Muscle of leg (tissue), 11 donors: ENCODE measurements around the gene LY6G6D. TPM values are rescaled to one million over a fixed set of nuclear protein-coding genes. Genes with fewer than 3 reads are reported as not detected.
A peak's percentile ranks its signal among the peaks of the same experiment; 100 is the strongest.

Experiments
- DNase-seq: peaks from one replicate; pipeline ENCODE4 v3.0.0; 2013
- H3K27ac ChIP-seq: one replicate; pipeline ENCODE4 v1.5.1; 2013; ENCODE audit warnings: mild to moderate bottlenecking, low read length, control low read depth
- H3K27me3 ChIP-seq: one replicate; pipeline ENCODE4 v1.6.1; 2013; ENCODE audit warnings: low read length; ENCODE audit not compliant: control insufficient read depth, insufficient read depth
- H3K36me3 ChIP-seq: one replicate; pipeline ENCODE4 v1.6.1; 2013; ENCODE audit warnings: low read length; ENCODE audit not compliant: control insufficient read depth, insufficient read depth
- H3K4me1 ChIP-seq: one replicate; pipeline ENCODE4 v1.6.1; 2013; ENCODE audit warnings: low read length; ENCODE audit not compliant: control insufficient read depth, insufficient read depth
- H3K4me3 ChIP-seq: one replicate; pipeline ENCODE4 v1.5.1; 2013; ENCODE audit warnings: low read length, control low read depth
- H3K9me3 ChIP-seq: replicated peaks from 2 replicates; pipeline ENCODE4 v1.6.1; 2013; ENCODE audit warnings: low read depth, low read length; ENCODE audit not compliant: control insufficient read depth
- WGBS: methylation state at CpG from one replicate; pipeline ENCODE4 v1.1.5; 2013; ENCODE audit warnings: missing lambda C conversion rate; ENCODE audit not compliant: insufficient coverage; 5-methylcytosine and 5-hydroxymethylcytosine counted together
- polyA plus RNA-seq, 8 donors: library from polyadenylated mRNA; unstranded; fragments of 120-200 nt; gene quantifications; one replicate each; pipeline versions ENCODE4 v1.2.1 to v1.2.3, GENCODE V29; 2013; ENCODE audit warnings: inconsistent platforms in 1 of 8, low replicate concordance in 1 of 8; ENCODE audit not compliant: insufficient read length in 8 of 8, insufficient read depth in 1 of 8
- total RNA-seq: library from RNA; stranded (reverse); fragments of 120-200 nt; gene quantifications from one replicate; pipeline ENCODE4 v1.2.4, GENCODE V29; 2013

The LY6G6D gene
- total and polyA plus RNA-seq, 9 donors: 0.31 to 1.7 (median 0.70) TPM; not detected in 3

- Histone ChIP-seq H3K4me1 (peaks cover 29% of the 10 kb centered on the region), H3K36me3 (peaks cover 70% of the 10 kb centered on the region), H3K27ac (peak overlapping the region; percentile 100), H3K9me3 (no peaks in the 10 kb centered on the region), H3K27me3 (no peaks in the 10 kb centered on the region), H3K4me3 (peak overlapping the region; percentile 99)
- peak; percentile 36 for DNase-seq
- WGBS: 64% methylated on average over 21 of the region's 41 CpGs
Observed at GRCh38 chr6:31727717-31728671, 12.8 kb downstream of the LY6G6D start.

- Histone ChIP-seq H3K4me1 (peaks cover 29% of the 10 kb centered on the region), H3K36me3 (peaks cover 78% of the 10 kb centered on the region), H3K4me3 (peak within 1 kb of the TSS; percentile 99), H3K9me3 (no peaks in the 10 kb centered on the region), H3K27me3 (no peaks in the 10 kb centered on the region), H3K27ac (peak within 1 kb of the TSS; percentile 100)
- DNase-seq: peak; percentile 40
- WGBS: 13% methylated on average over 25 of the region's 36 CpGs
Observed at GRCh38 chr6:31728767-31729514, 13.8 kb downstream of the LY6G6D start, which contains the start of gene DDAH2. DDAH2 (minus strand) TSS chr6:31729299; CDS start chr6:31729161, 138 bp downstream.

- H3K36me3 ChIP-seq: peaks cover 77% of the 10 kb centered on the region
- H3K4me1 ChIP-seq: peaks cover 35% of the 10 kb centered on the region
Observed at GRCh38 chr6:31729515-31729978, 14.4 kb downstream of the LY6G6D start.

GRCh38 chr6:31729979-31730630, 15.0 kb downstream of the LY6G6D start:
- H3K4me3 ChIP-seq: peak overlapping the region; percentile 99
- WGBS: under 1% methylated on average over 30 of the region's 46 CpGs
- peak overlapping the region; percentile 100 for H3K27ac ChIP-seq
- H3K4me1 ChIP-seq: peaks cover 40% of the 10 kb centered on the region
- no peaks in the 10 kb centered on the region for H3K27me3 ChIP-seq
- no peaks in the 10 kb centered on the region for H3K9me3 ChIP-seq
- H3K36me3 ChIP-seq: peaks cover 76% of the 10 kb centered on the region
- DNase-seq: peak; percentile 97

More at GRCh38 chr6:31729515-31729978, 14.4 kb downstream of the LY6G6D start:
- 0% methylated on average over 20 of the region's 29 CpGs for WGBS
- DNase-seq: peak; percentile 98
- Histone ChIP-seq H3K4me3 (peak overlapping the region; percentile 99), H3K9me3 (no peaks in the 10 kb centered on the region), H3K27me3 (no peaks in the 10 kb centered on the region), H3K27ac (peak overlapping the region; percentile 100)

GRCh38 chr6:31730631-31731086, 15.5 kb downstream of the LY6G6D start:
- H3K9me3 ChIP-seq: no peaks in the 10 kb centered on the region
- H3K4me1 ChIP-seq: peaks cover 42% of the 10 kb centered on the region
- H3K4me3 ChIP-seq: no peak overlapping the region
- 68% methylated on average over 2 of the region's 11 CpGs for WGBS
- H3K27me3 ChIP-seq: no peaks in the 10 kb centered on the region
- no peak for DNase-seq
- H3K27ac ChIP-seq: peak overlapping the region; percentile 100
- peaks cover 71% of the 10 kb centered on the region for H3K36me3 ChIP-seq

- Histone ChIP-seq H3K4me3 (no peak overlapping the region), H3K27ac (no peak overlapping the region), H3K9me3 (no peaks in the 10 kb centered on the region), H3K36me3 (peaks cover 58% of the 10 kb centered on the region), H3K27me3 (no peaks in the 10 kb centered on the region), H3K4me1 (peaks cover 49% of the 10 kb centered on the region)
- no peak for DNase-seq
- no CpG with 5 or more reads among the region's 3 CpGs for WGBS
Observed at GRCh38 chr6:31732029-31732428, 16.9 kb downstream of the LY6G6D start.

GRCh38 chr6:31733734-31734133, 18.6 kb downstream of the LY6G6D start:
- Histone ChIP-seq H3K27ac (peak overlapping the region; percentile 97), H3K4me1 (peaks cover 46% of the 10 kb centered on the region), H3K4me3 (no peak overlapping the region), H3K36me3 (peaks cover 42% of the 10 kb centered on the region), H3K9me3 (no peaks in the 10 kb centered on the region), H3K27me3 (no peaks in the 10 kb centered on the region)
- DNase-seq: no peak
- WGBS: 86% methylated on average over 4 of the region's 4 CpGs

- no CpG with 5 or more reads among the region's 2 CpGs for WGBS
Observed at GRCh38 chr6:31734247-31734820, 19.2 kb downstream of the LY6G6D start.

GRCh38 chr6:31734821-31735406, 19.8 kb downstream of the LY6G6D start:
- 4% methylated on average over 9 of the region's 18 CpGs for WGBS
- Histone ChIP-seq H3K4me1 (peaks cover 48% of the 10 kb centered on the region), H3K4me3 (peak overlapping the region; percentile 75), H3K27me3 (no peaks in the 10 kb centered on the region), H3K27ac (peak overlapping the region; percentile 97), H3K9me3 (no peaks in the 10 kb centered on the region), H3K36me3 (peaks cover 42% of the 10 kb centered on the region)
- DNase-seq: peak; percentile 74

More at GRCh38 chr6:31734247-31734820, 19.2 kb downstream of the LY6G6D start:
- H3K27me3 ChIP-seq: no peaks in the 10 kb centered on the region
- peak overlapping the region; percentile 75 for H3K4me3 ChIP-seq
- peaks cover 45% of the 10 kb centered on the region for H3K4me1 ChIP-seq
- H3K9me3 ChIP-seq: no peaks in the 10 kb centered on the region
- DNase-seq: no peak
- peak overlapping the region; percentile 97 for H3K27ac ChIP-seq
- peaks cover 42% of the 10 kb centered on the region for H3K36me3 ChIP-seq
